Erythroblast (primary cell): ENCODE data around the gene DDIT4L.
"Not testable (repeated sequence)": the region's sequence is repeated elsewhere in the genome, so short reads cannot be mapped to it uniquely, and the experiment has no call there.

ENCODE experiments used
- DNase-seq, 2 experiments: peaks; one replicate each; lab custom pipeline; 2025; lab: John Stamatoyannopoulos, UW
- GATA1 ChIP-seq: IDR thresholded peaks from 2 replicates; pipeline ENCODE4 v1.6.1; 2011; ENCODE audit warnings: low read depth, mild to moderate bottlenecking, control low read depth, low read length, moderate library complexity
- POLR2A ChIP-seq: IDR thresholded peaks from 2 replicates; pipeline ENCODE4 v1.6.1; 2011; ENCODE audit warnings: mild to moderate bottlenecking, low read length

Gene DDIT4L

GRCh38 chr4:100189820-100190642 is at the start of gene DDIT4L:
DDIT4L (minus strand) TSS chr4:100190468; CDS start chr4:100189983, 485 bp downstream.
- TF ChIP-seq POLR2A (no peak), GATA1 (no peak)
- no peak for DNase-seq

- TF ChIP-seq GATA1 (no peak), POLR2A (no peak)
- no peak for DNase-seq
These were observed 49.7 kb upstream of the DDIT4L start for GRCh38 chr4:100240008-100240407.

GRCh38 chr4:100224721-100225120 is 34.5 kb upstream of the DDIT4L start:
- TF ChIP-seq POLR2A (no peak), GATA1 (no peak)
- DNase-seq: no peak

GRCh38 chr4:100224160-100224559 is 33.9 kb upstream of the DDIT4L start:
- DNase-seq: no peak
- TF ChIP-seq GATA1: no peak
- TF ChIP-seq POLR2A: no peak

GRCh38 chr4:100208964-100209363 is 18.7 kb upstream of the DDIT4L start:
- DNase-seq: no peak

GRCh38 chr4:100208459-100208858 is 18.2 kb upstream of the DDIT4L start:
- TF ChIP-seq GATA1 (no peak), POLR2A (no peak)
- no peak for DNase-seq

More at GRCh38 chr4:100208964-100209363, 18.7 kb upstream of the DDIT4L start:
- TF ChIP-seq POLR2A (no peak), GATA1 (no peak)

- TF ChIP-seq POLR2A: no peak
- no peak for TF ChIP-seq GATA1
- no peak for DNase-seq
These were observed 16.6 kb upstream of the DDIT4L start for GRCh38 chr4:100206850-100207249.

- TF ChIP-seq POLR2A: no peak
- TF ChIP-seq GATA1: no peak
- no peak for DNase-seq
These were observed 7.8 kb upstream of the DDIT4L start for GRCh38 chr4:100198061-100198460.

GRCh38 chr4:100196388-100197071 is 6.3 kb upstream of the DDIT4L start:
- DNase-seq: not testable (repeated sequence)

GRCh38 chr4:100190643-100191600 is 654 bp upstream of the DDIT4L start:
- DNase-seq: no peak
- TF ChIP-seq GATA1 (no peak), POLR2A (no peak)

GRCh38 chr4:100188829-100189228 is 1.4 kb downstream of the DDIT4L start:
- no peak for DNase-seq
- no peak for TF ChIP-seq POLR2A
- TF ChIP-seq GATA1: no peak

- no peak for DNase-seq
- TF ChIP-seq GATA1: no peak
- TF ChIP-seq POLR2A: no peak
These were observed 2.5 kb downstream of the DDIT4L start for GRCh38 chr4:100187781-100188180.

- no peak for TF ChIP-seq GATA1
- no peak for TF ChIP-seq POLR2A
- no peak for DNase-seq
These were observed 5.5 kb downstream of the DDIT4L start for GRCh38 chr4:100184787-100185186.
